Right lobe of liver (tissue), 6 donors: ENCODE measurements around the gene S1PR2. TPM values are rescaled to one million over a fixed set of nuclear protein-coding genes. Genes with fewer than 3 reads are reported as not detected.

Source experiments
- ATAC-seq, 4 donors: fragments of 200-7000 bp; cut with Tn5 transposase; one replicate each; pipeline ENCODE4 v1.9.1; 2020; ENCODE audit warnings: mild to moderate bottlenecking in 4 of 4, moderate library complexity in 4 of 4
- DNase-seq, 3 donors: peaks; one replicate each; pipeline ENCODE4 v3.0.0-alpha.2; 2020
- H3K27ac ChIP-seq, 3 donors: fragments of 200-600 bp; one replicate each; pipeline ENCODE4 v1.8.0; 2022
- H3K27me3 ChIP-seq, 2 donors: fragments of 200-600 bp; one replicate each; pipeline ENCODE4 v1.8.0; 2022
- H3K36me3 ChIP-seq, 4 donors: fragments of 200-600 bp; sonication (generic) in 1 of 4; one replicate each; pipeline versions ENCODE4 v1.5.1 to v1.8.0; 2017 to 2022; ENCODE audit warnings: control low read depth in 1 of 4
- H3K4me1 ChIP-seq, 4 donors: fragments of 200-600 bp; sonication (generic) in 1 of 4; one replicate each; pipeline versions ENCODE4 v1.5.1 to v1.8.0; 2017 to 2022; ENCODE audit warnings: control low read depth in 1 of 4
- H3K4me3 ChIP-seq, 3 donors: fragments of 200-600 bp; one replicate each; pipeline ENCODE4 v1.8.0; 2022
- H3K9me3 ChIP-seq, 4 donors: fragments of 200-600 bp; sonication (generic) in 1 of 4; one replicate each; pipeline versions ENCODE4 v1.5.1 to v1.8.0; 2017 to 2022; ENCODE audit warnings: control low read depth in 1 of 4
- CTCF ChIP-seq, 4 donors: fragments of 200-600 bp in 3 of 4; fragments of 450-650 bp in 1 of 4; IDR thresholded peaks; one replicate each; pipeline versions ENCODE4 v1.5.1 to v1.8.0; 2016 to 2022; ENCODE audit warnings: antibody characterized with exemption in 4 of 4, mild to moderate bottlenecking in 2 of 4
- POLR2A ChIP-seq: fragments of 450-650 bp; IDR thresholded peaks from one replicate; pipeline ENCODE4 v1.6.1; 2017; ENCODE audit warnings: antibody characterized with exemption, mild to moderate bottlenecking
- WGBS: methylation state at CpG from one replicate; pipeline ENCODE4 v1.1.6; 2018; ENCODE audit warnings: low coverage, low lambda C conversion rate; ENCODE audit not compliant: insufficient coverage; ENCODE audit errors: missing lambda C conversion rate; 5-methylcytosine and 5-hydroxymethylcytosine counted together
- intact Hi-C, 2 donors: fragments of 100-400 bp; cut with DNase I; formaldehyde crosslinking; loops; one replicate each; pipeline versions ENCODE4 v1.11.2 to v1.14.1; 2022
- total RNA-seq, 6 experiments: library from RNA; depleted of rRNA in 2 of 6; stranded (reverse); fragments of >200 nt in 2 of 6; fragmentation: NEBNext Ultra II Directional in 3 of 6; extraction: Animal tissue kit (Norgen Biotek cat#: 25700) in 3 of 6; gene quantifications; one replicate each; pipeline versions ENCODE4 v1.1.0 to v1.2.4, GENCODE V29; 2016 to 2023
- donor health status: DM: no; HTN: yes; CAD: no.
- donor health status: DM: no; HTN: no; CAD: no.
- donor health status: DM: no; HTN: no; CAD: no.
- donor health status: DM: no; HTN: yes; CAD: no.
- donor health status: DM: no; HTN: yes; CAD: no.

S1PR2 gene
- total RNA-seq, 6 experiments from 2014 or later = 1.7 to 6.6 (median 4.1) TPM

- no peak for DNase-seq
- TF ChIP-seq POLR2A (no peak), CTCF (IDR thresholded peaks at IDR 0.05) (no peak)
- Histone ChIP-seq H3K9me3 (no peaks in the 10 kb centered on the region), H3K36me3 (peaks cover 0 to 10% (median 3%) of the 10 kb centered on the region in 4 donors), H3K27me3 (no peaks in the 10 kb centered on the region), H3K27ac (no peak overlapping the region), H3K4me1 (peaks cover 0 to 13% (median 2%) of the 10 kb centered on the region in 4 donors), H3K4me3 (no peak overlapping the region)
- WGBS = 82% methylated on average over 7 of the region's 7 CpGs
- intact Hi-C loops = no loop called here
- ATAC-seq = no peak
These were observed 31.6 kb upstream of the S1PR2 start for GRCh38 chr19:10262771-10263170.

- intact Hi-C loops = no loop called here
- peak in 1 of 4 donors; percentile 53 for ATAC-seq
- DNase-seq = no peak
- TF ChIP-seq POLR2A = no peak
- no peak for TF ChIP-seq CTCF (IDR thresholded peaks at IDR 0.05)
- no peaks in the 10 kb centered on the region for H3K27me3 ChIP-seq
- WGBS = 54% methylated on average over 4 of the region's 8 CpGs
- peaks cover 0 to 13% (median 2%) of the 10 kb centered on the region in 4 donors for H3K4me1 ChIP-seq
- H3K27ac ChIP-seq = no peak overlapping the region
- no peaks in the 10 kb centered on the region for H3K9me3 ChIP-seq
- peaks cover 0 to 22% (median 9%) of the 10 kb centered on the region in 4 donors for H3K36me3 ChIP-seq
- no peak overlapping the region for H3K4me3 ChIP-seq
These were observed 29.0 kb upstream of the S1PR2 start for GRCh38 chr19:10260141-10260584.

- Histone ChIP-seq H3K27ac (no peak overlapping the region), H3K36me3 (peaks cover 0 to 30% (median 15%) of the 10 kb centered on the region in 4 donors), H3K4me3 (no peak overlapping the region)
These were observed 28.2 kb upstream of the S1PR2 start for GRCh38 chr19:10259162-10259905.

GRCh38 chr19:10258080-10258710, 27.1 kb upstream of the S1PR2 start:
- no peaks in the 10 kb centered on the region for H3K27me3 ChIP-seq
- ATAC-seq (peak in 1 of 4 donors; percentile 3), DNase-seq (no peak)
- TF ChIP-seq POLR2A = no peak
- no peak for TF ChIP-seq CTCF (IDR thresholded peaks at IDR 0.05)
- H3K9me3 ChIP-seq = no peaks in the 10 kb centered on the region
- H3K36me3 ChIP-seq = peaks cover 0 to 33% (median 16%) of the 10 kb centered on the region in 4 donors
- no peak overlapping the region for H3K27ac ChIP-seq
- H3K4me1 ChIP-seq = peaks cover 0 to 13% (median 2%) of the 10 kb centered on the region in 4 donors
- 92% methylated on average over 2 of the region's 18 CpGs for WGBS
- intact Hi-C loops = loop anchor here (5.0 to 10.0 kb wide), 2 partner anchors 73 to 134 kb away; no protein-coding TSS in a partner anchor
- no peak overlapping the region for H3K4me3 ChIP-seq

More at GRCh38 chr19:10259162-10259905, 28.2 kb upstream of the S1PR2 start:
- intact Hi-C loops = loop anchor here (5.0 to 10.0 kb wide), 2 partner anchors 75 to 133 kb away; no protein-coding TSS in a partner anchor
- TF ChIP-seq CTCF (IDR thresholded peaks at IDR 0.05) = peak; percentile 48 to 70 (median 68)
- TF ChIP-seq POLR2A = no peak
- peaks cover 0 to 13% (median 2%) of the 10 kb centered on the region in 4 donors for H3K4me1 ChIP-seq
- 28% methylated on average over 5 of the region's 32 CpGs for WGBS
- DNase-seq = peak; percentile 76 to 83 (median 81)
- peak; percentile 58 to 74 (median 67) for ATAC-seq
- H3K9me3 ChIP-seq = no peaks in the 10 kb centered on the region
- H3K27me3 ChIP-seq = no peaks in the 10 kb centered on the region
